PC-9 (cell line): ENCODE data around the gene TUBGCP6.

ENCODE experiments used
- CTCF ChIP-seq: fragments of 200-600 bp; sonication (generic); conservative IDR thresholded peaks from 2 replicates; pipeline ENCODE4 v1.6.1; 2017; ENCODE audit warnings: mixed run types, antibody characterized with exemption, mild to moderate bottlenecking, moderate library complexity
- EZH2 ChIP-seq: fragments of 200-600 bp; sonication (generic); IDR thresholded peaks from 2 replicates; pipeline ENCODE4 v1.8.0; 2017; ENCODE audit warnings: antibody characterized with exemption, low read depth

- TF ChIP-seq CTCF (no peak), EZH2 (no peak)
Observed at GRCh38 chr22:50281384-50281760, 36.5 kb upstream of the TUBGCP6 start.
